HL-60 (cell line): ENCODE results near the gene ADAM17.

Source experiments
- DNase-seq, 2 experiments: peaks; one replicate each; pipeline ENCODE4 v3.0.0-alpha.2; 2010 to 2020; ENCODE audit warnings: low read depth in 1 of 2, low spot score in 1 of 2
- H3K27ac ChIP-seq: fragments of 250-450 bp; sonication (Bioruptor Pico); replicated peaks from 2 replicates; pipeline ENCODE4 v1.5.1; 2020; ENCODE audit warnings: mild to moderate bottlenecking, moderate library complexity
- H3K27me3 ChIP-seq: fragments of 250-450 bp; sonication (Bioruptor Pico); 2 replicates; pipeline ENCODE4 v1.5.1; 2021; ENCODE audit warnings: mild to moderate bottlenecking, moderate library complexity; ENCODE audit not compliant: insufficient read depth, poor library complexity, severe bottlenecking
- H3K4me3 ChIP-seq: replicated peaks from 2 replicates; pipeline ENCODE4 v1.5.1; 2011; ENCODE audit warnings: mild to moderate bottlenecking, control low read depth, low read length; ENCODE audit not compliant: insufficient read depth
- GABPA ChIP-seq: IDR thresholded peaks from 2 replicates; pipeline ENCODE4 v1.6.1; 2012; ENCODE audit warnings: low read depth
- POLR2AphosphoS5 ChIP-seq: IDR thresholded peaks from 2 replicates; pipeline ENCODE4 v1.6.1; 2012; ENCODE audit warnings: low read depth
- SPI1 ChIP-seq: IDR thresholded peaks from 2 replicates; pipeline ENCODE4 v1.6.1; 2012; ENCODE audit warnings: low read depth, mild to moderate bottlenecking, borderline replicate concordance
- TF ChIP-seq, protein P1 (sequence below): IDR thresholded peaks from one replicate; pipeline ENCODE4 v1.5.1; 2011; ENCODE audit warnings: low read length, control low read depth, inconsistent platforms; ENCODE audit not compliant: insufficient read depth
- TF ChIP-seq, protein P2 (sequence below): IDR thresholded peaks from 2 replicates; pipeline ENCODE4 v1.6.1; 2012; ENCODE audit warnings: low read depth; ENCODE audit not compliant: insufficient replicate concordance

ADAM17 gene

DNA sequence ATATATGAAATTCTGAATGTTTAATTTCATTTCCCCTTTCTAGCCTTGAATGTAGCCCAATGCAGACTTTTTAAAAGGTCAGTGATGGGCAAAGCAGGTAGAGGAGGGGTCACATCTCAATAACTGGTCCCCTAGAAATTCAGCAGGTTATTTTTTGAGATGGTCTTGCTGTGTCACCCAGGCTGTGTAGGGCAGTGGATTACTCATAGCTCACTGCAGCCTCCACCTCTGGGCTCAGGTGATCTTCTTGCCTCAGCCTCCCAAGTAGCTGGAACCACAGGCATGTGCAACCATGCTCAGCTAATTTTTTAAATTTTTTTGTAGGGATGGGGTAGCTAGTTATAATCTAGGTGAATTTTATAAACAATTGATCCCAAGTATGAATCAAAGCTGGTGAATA lies 72.5 kb downstream of the ADAM17 start:
- DNase-seq = no peak
- Histone ChIP-seq H3K27ac (no peak overlapping the region), H3K4me3 (no peak overlapping the region), H3K27me3 (no peaks in the 10 kb centered on the region)
- TF ChIP-seq, protein P1, sequence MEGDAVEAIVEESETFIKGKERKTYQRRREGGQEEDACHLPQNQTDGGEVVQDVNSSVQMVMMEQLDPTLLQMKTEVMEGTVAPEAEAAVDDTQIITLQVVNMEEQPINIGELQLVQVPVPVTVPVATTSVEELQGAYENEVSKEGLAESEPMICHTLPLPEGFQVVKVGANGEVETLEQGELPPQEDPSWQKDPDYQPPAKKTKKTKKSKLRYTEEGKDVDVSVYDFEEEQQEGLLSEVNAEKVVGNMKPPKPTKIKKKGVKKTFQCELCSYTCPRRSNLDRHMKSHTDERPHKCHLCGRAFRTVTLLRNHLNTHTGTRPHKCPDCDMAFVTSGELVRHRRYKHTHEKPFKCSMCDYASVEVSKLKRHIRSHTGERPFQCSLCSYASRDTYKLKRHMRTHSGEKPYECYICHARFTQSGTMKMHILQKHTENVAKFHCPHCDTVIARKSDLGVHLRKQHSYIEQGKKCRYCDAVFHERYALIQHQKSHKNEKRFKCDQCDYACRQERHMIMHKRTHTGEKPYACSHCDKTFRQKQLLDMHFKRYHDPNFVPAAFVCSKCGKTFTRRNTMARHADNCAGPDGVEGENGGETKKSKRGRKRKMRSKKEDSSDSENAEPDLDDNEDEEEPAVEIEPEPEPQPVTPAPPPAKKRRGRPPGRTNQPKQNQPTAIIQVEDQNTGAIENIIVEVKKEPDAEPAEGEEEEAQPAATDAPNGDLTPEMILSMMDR = no peak
- TF ChIP-seq GABPA (no peak), SPI1 (no peak), POLR2AphosphoS5 (no peak)
- TF ChIP-seq, protein P2, sequence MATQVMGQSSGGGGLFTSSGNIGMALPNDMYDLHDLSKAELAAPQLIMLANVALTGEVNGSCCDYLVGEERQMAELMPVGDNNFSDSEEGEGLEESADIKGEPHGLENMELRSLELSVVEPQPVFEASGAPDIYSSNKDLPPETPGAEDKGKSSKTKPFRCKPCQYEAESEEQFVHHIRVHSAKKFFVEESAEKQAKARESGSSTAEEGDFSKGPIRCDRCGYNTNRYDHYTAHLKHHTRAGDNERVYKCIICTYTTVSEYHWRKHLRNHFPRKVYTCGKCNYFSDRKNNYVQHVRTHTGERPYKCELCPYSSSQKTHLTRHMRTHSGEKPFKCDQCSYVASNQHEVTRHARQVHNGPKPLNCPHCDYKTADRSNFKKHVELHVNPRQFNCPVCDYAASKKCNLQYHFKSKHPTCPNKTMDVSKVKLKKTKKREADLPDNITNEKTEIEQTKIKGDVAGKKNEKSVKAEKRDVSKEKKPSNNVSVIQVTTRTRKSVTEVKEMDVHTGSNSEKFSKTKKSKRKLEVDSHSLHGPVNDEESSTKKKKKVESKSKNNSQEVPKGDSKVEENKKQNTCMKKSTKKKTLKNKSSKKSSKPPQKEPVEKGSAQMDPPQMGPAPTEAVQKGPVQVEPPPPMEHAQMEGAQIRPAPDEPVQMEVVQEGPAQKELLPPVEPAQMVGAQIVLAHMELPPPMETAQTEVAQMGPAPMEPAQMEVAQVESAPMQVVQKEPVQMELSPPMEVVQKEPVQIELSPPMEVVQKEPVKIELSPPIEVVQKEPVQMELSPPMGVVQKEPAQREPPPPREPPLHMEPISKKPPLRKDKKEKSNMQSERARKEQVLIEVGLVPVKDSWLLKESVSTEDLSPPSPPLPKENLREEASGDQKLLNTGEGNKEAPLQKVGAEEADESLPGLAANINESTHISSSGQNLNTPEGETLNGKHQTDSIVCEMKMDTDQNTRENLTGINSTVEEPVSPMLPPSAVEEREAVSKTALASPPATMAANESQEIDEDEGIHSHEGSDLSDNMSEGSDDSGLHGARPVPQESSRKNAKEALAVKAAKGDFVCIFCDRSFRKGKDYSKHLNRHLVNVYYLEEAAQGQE = no peak

DNA sequence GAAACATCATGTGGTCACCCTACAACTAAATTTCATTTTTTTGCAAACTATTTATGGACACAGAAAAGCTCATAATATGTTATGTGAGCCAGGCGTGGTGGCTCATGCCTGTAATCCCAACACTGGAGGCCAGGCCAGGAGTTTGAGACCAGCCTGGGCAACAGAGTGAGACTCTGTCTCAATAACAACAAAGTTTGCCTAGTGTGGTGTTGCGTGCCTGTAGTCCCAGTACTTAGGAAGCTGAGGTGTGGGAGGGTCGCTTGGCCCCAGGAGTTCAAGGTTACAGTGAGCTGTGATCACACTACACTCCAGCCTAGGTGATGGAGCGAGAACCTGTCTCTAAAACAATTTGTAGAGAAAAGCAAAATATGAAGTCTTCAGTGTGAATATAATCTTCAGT lies 75.5 kb downstream of the ADAM17 start:
- H3K27ac ChIP-seq = no peak overlapping the region
- no peak for DNase-seq
- H3K4me3 ChIP-seq = no peak overlapping the region
- TF ChIP-seq, protein P2 = no peak
- TF ChIP-seq POLR2AphosphoS5 (no peak), SPI1 (no peak), GABPA (no peak)
- TF ChIP-seq, protein P1 = no peak
- no peaks in the 10 kb centered on the region for H3K27me3 ChIP-seq

DNA sequence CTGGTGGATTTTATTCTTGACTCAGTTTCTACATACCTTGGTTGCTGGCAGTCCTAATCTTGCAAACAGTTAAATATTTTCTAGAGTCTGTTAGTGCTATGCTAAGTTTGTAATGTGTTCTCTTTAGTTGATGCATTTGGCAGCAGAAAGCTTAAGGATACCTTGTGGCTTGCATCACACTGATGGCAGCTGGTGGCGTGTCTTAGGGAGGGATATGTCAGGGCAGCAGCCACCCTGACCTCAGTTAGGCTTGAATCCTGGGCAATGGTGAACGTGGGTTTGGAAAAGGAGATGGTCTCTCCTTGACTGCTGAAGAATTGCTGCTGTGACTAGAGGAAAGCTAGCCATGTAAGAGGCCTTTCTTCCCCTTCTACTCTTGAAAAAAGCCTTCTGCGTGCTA lies 77.1 kb downstream of the ADAM17 start:
- TF ChIP-seq GABPA = no peak
- no peak for TF ChIP-seq POLR2AphosphoS5
- TF ChIP-seq SPI1 = no peak
- TF ChIP-seq, protein P2 = no peak
- TF ChIP-seq, protein P1 = no peak
- DNase-seq = no peak
- Histone ChIP-seq H3K4me3 (no peak overlapping the region), H3K27me3 (no peaks in the 10 kb centered on the region), H3K27ac (no peak overlapping the region)
